Uterus (tissue), 2 donors: ENCODE data around the gene HS6ST3.

ENCODE experiments used
- POLR2A ChIP-seq, 2 donors: fragments of 450-650 bp; IDR thresholded peaks; one replicate each; pipeline ENCODE4 v1.6.1; 2016; ENCODE audit warnings: antibody characterized with exemption in 2 of 2, mild to moderate bottlenecking in 1 of 2, moderate library complexity in 1 of 2
- TF ChIP-seq, protein P1 (sequence below), 4 experiments: fragments of 200-600 bp in 2 of 4; fragments of 450-650 bp in 2 of 4; sonication (generic) in 2 of 4; IDR thresholded peaks; one replicate each; pipeline ENCODE4 v1.5.1; 2016 to 2019; ENCODE audit warnings: antibody characterized with exemption in 4 of 4, mild to moderate bottlenecking in 2 of 4, moderate library complexity in 1 of 4

DNA sequence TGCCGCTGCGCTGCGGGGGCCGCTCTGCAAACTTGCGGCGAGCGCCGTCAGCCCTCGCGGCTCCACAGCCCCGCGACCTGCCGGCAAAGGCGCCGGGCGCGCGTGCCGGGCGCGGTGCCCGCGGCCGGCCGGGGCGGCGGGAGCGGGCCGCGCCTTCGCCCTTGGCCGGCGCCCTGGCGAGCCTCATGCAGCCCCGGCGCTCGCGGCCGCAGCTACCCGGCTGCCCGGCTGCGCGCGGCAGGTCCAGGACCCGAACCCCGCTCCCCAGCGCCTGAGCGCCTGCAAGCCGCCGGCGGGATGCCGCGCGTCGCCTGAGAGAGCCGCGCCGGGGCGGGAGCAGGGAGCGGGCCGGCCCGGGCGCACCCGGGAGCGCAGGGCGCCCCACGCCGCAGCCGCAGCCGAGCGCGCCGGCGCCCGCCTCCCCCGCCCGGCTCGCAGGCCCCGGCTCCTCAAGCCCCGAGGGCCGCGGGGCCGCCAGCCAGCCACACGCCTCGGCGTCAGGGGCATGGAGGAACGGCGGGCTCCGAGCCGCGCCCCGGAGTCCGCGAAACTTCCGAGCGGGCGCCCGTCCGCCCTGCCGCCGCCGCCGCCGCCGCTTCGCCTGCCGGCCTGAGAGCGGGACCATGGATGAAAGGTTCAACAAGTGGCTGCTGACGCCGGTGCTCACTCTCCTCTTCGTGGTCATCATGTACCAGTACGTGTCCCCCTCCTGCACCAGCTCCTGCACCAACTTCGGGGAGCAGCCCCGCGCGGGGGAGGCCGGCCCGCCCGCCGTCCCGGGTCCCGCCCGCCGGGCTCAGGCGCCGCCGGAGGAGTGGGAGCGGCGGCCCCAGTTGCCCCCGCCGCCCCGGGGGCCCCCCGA lies 564 bp downstream of the HS6ST3 start:
- no peak for TF ChIP-seq POLR2A (IDR thresholded peaks at IDR 0.05)
- TF ChIP-seq, protein P1, sequence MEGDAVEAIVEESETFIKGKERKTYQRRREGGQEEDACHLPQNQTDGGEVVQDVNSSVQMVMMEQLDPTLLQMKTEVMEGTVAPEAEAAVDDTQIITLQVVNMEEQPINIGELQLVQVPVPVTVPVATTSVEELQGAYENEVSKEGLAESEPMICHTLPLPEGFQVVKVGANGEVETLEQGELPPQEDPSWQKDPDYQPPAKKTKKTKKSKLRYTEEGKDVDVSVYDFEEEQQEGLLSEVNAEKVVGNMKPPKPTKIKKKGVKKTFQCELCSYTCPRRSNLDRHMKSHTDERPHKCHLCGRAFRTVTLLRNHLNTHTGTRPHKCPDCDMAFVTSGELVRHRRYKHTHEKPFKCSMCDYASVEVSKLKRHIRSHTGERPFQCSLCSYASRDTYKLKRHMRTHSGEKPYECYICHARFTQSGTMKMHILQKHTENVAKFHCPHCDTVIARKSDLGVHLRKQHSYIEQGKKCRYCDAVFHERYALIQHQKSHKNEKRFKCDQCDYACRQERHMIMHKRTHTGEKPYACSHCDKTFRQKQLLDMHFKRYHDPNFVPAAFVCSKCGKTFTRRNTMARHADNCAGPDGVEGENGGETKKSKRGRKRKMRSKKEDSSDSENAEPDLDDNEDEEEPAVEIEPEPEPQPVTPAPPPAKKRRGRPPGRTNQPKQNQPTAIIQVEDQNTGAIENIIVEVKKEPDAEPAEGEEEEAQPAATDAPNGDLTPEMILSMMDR (IDR thresholded peaks at IDR 0.05), result no peak
